GM13976 (cell line): Measurements from ENCODE around the gene OTOA.
"Not testable (repeated sequence)": the region's sequence is repeated elsewhere in the genome, so short reads cannot be mapped to it uniquely, and the experiment has no call there.

Experiments used
- DNase-seq: peaks from one replicate; pipeline ENCODE4 v3.0.0; 2012; ENCODE audit warnings: low spot score
- CTCF ChIP-seq: IDR thresholded peaks from 2 replicates; pipeline ENCODE4 v1.5.1; 2012; ENCODE audit warnings: borderline replicate concordance, mild to moderate bottlenecking; ENCODE audit not compliant: insufficient read depth; ENCODE audit errors: extremely low read depth, missing control alignments, control extremely low read depth
- in situ Hi-C: fragments of 300-500 bp; cut with MboI; formaldehyde crosslinking; loops from one replicate; pipeline ENCODE4 v1.12.0; 2022; ENCODE audit warnings: low sequenced_read_pairs, mixed read lengths, inconsistent platforms; ENCODE audit not compliant: unreplicated experiment

OTOA gene

GRCh38 chr16:21656795-21657768 lies 6.7 kb upstream of the OTOA start:
- peak; percentile 64 for TF ChIP-seq CTCF
- in situ Hi-C loops: no loop called here
- DNase-seq: peak; percentile 63

DNA sequence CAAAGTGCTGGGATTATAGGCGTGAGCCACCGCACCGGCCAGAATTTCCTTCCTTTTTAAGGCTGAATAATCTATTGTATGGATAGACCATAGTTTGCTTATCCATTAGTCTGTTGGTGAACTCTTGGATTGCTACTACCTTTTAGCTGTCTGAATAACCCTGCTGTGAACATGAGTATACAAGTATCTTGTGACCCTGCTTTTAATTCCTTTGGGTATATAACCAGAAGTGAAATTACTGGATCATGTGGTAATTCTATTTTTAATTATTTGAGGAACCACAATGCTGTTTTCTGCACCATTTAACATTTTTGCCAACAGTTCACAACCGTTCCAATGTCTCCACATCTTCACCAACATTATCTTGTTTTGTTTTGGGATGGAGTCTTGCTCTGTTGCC lies 4.6 kb upstream of the OTOA start:
- no peak for DNase-seq
- in situ Hi-C loops: no loop called here
- TF ChIP-seq CTCF: no peak

DNA sequence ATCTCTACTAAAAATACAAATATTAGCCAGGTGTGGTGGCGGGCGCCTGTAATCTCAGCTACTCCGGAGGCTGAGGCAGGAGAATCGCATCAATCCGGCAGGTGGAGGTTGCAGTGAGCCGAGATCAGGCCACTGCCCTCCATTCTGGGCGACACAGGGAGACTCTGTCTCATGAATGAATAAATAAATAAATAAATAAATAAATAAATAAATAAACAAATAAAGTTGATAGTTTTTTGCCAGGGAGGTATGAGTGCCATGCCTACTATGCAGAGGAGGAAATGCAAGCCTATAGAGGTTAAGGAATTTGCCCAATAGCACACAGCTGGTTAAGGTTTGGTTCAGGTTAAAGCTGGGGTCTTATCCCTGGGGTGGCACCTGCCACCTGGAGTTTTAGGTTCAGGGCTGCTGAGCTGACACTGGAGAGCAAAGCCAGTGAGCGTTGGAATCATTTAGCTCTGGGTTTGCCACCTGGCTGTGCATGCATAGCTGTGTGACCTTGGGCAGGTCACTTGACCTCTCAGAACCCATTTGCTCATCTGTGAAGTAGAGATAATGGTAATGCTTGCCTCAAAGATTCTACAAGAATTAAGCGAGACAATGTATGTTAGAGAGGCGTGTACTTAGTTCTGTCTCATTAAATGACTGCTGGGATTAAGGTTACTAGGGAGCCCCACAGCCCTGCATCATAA lies 1.2 kb downstream of the OTOA start:
- TF ChIP-seq CTCF: no peak
- no peak for DNase-seq
- in situ Hi-C loops: no loop called here

DNA sequence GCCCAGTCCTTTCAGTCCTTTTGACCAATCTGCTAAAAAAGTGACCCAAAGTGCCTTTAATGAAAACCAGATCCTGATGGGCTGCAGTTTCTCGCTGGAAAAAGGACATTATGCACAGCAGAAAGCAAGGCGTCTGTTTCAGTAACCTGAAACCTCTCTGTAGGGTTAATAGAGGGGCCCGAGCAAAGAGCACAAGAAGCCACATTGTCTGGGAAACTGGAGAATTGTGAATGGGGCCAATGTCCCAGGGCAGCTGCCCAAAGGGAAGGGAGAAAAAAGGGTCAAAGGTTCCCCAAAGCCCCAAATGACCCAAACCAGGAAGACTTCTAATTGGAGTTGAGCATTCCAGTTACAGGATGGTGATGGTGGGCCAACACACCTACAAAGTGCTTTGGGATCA lies 3.0 kb downstream of the OTOA start:
- no peak for TF ChIP-seq CTCF
- in situ Hi-C loops: no loop called here
- DNase-seq: no peak

DNA sequence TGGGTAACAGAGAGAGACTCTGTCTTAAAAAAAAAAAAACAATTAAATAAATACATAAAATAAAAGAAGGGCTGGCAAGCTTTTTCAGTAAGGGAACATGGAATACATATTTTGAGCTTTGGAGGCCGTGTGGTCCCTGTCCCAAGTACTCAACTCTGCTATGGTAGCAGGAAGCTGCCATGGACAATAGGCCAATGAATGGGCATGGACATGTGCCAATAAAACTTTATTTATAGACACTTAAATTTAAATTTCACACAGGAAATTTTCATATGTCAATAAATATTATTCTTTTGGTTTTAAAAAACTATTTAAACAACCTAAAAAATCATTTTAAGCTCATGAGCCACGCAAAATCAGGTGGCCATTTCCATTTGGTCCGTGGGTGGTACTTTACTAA lies 3.8 kb downstream of the OTOA start:
- DNase-seq: no peak
- in situ Hi-C loops: no loop called here
- no peak for TF ChIP-seq CTCF

GRCh38 chr16:21673469-21673868 lies 9.7 kb downstream of the OTOA start:
- in situ Hi-C loops: no loop called here
- DNase-seq: no peak
- TF ChIP-seq CTCF: no peak

DNA sequence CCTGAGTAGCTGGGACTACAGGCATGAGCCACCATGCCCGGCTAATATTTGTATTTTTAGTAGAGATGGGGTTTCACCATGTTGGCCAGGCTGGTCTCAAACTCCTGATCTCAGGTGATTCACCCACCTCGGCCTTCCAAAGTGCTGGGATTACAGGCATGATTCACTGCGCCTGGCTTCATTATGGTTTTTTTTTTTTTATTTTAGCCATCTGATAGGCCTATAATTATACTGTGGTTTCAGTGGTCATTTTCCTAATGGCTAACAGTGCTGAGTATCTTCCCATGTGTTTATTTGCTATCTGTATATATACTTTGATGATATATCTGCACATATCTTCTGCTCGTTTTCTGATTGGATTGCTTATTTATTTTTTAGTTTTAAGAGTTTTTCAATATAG lies 10.7 kb downstream of the OTOA start:
- DNase-seq, in situ Hi-C loops: not testable (repeated sequence)

DNA sequence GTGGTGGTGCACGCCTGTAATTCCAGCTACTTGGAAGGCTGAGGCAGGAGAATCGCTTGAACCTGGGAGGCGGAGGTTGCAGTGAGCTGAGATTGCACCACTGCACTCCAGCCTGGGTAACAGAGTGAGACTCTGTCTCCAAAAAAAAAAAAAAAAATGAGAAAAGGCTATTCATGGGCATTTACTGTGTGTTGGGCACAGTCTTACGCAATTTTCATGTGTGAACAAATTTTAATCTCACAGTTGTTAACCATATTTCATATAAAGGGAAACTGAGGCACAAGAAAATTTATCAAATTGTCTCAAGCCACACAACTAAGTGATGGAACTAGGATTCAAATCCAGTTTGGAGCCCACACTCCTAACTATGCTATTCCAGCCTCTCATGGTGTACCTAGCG lies 16.9 kb downstream of the OTOA start:
- DNase-seq, in situ Hi-C loops: not testable (repeated sequence)
